T-helper 9 cell (primary cell): ENCODE results near the gene HSPE1.
A peak's percentile ranks its signal among the peaks of the same experiment; 100 is the strongest.
"Not testable (repeated sequence)": the region's sequence is repeated elsewhere in the genome, so short reads cannot be mapped to it uniquely, and the experiment has no call there.

Experiments used
- DNase-seq: peaks from one replicate; pipeline ENCODE4 v3.0.0-alpha.2; 2020
- total RNA-seq, 2 donors: gene quantifications; one replicate each; lab custom pipeline; 2026; lab: John Stamatoyannopoulos, UW

The HSPE1 gene
- 14.5 to 20.8 reads per million in 2 donors for total RNA-seq

GRCh38 chr2:197499594-197500502 is at the start of gene HSPE1, which contains the start of gene HSPD1:
Gene HSPE1, plus strand, starts transcription at chr2:197500379. Its CDS starts 58 bp downstream, at chr2:197500437.
Gene HSPD1, minus strand, starts transcription at chr2:197499840. Its CDS starts 992 bp downstream, at chr2:197498848.
- peak; percentile 93 for DNase-seq

- DNase-seq, result no peak
Measured at GRCh38 chr2:197450465-197450864, 49.7 kb upstream of the HSPE1 start.

- not testable (repeated sequence) for DNase-seq
Measured at GRCh38 chr2:197450935-197451358, 49.2 kb upstream of the HSPE1 start.

- DNase-seq, result no peak
Measured at GRCh38 chr2:197452754-197453122, 47.4 kb upstream of the HSPE1 start.

GRCh38 chr2:197453123-197453913 is 46.9 kb upstream of the HSPE1 start, which contains the start of gene COQ10B:
Gene COQ10B, plus strand, starts transcription at chr2:197453552. Its CDS starts 9 bp downstream, at chr2:197453561.
- peak; percentile 96 for DNase-seq

GRCh38 chr2:197453914-197454398 is 46.2 kb upstream of the HSPE1 start:
- no peak for DNase-seq

GRCh38 chr2:197454923-197455322 is 45.3 kb upstream of the HSPE1 start:
- no peak for DNase-seq

- DNase-seq, result no peak
Measured at GRCh38 chr2:197455428-197455827, 44.8 kb upstream of the HSPE1 start.

- DNase-seq, result no peak
Measured at GRCh38 chr2:197460649-197461048, 39.5 kb upstream of the HSPE1 start.

- DNase-seq, result no peak
Measured at GRCh38 chr2:197461057-197461456, 39.1 kb upstream of the HSPE1 start.

GRCh38 chr2:197464175-197464574 is 36.0 kb upstream of the HSPE1 start:
- no peak for DNase-seq

GRCh38 chr2:197472166-197472565 is 28.0 kb upstream of the HSPE1 start:
- no peak for DNase-seq

GRCh38 chr2:197477797-197478196 is 22.4 kb upstream of the HSPE1 start:
- DNase-seq, result no peak

- DNase-seq, result no peak
Measured at GRCh38 chr2:197480165-197481036, 19.8 kb upstream of the HSPE1 start.

- DNase-seq, result not testable (repeated sequence)
Measured at GRCh38 chr2:197484248-197484647, 15.9 kb upstream of the HSPE1 start.

- DNase-seq, result no peak
Measured at GRCh38 chr2:197486175-197486574, 14.0 kb upstream of the HSPE1 start.

GRCh38 chr2:197487385-197487784 is 12.8 kb upstream of the HSPE1 start:
- DNase-seq, result no peak

GRCh38 chr2:197495433-197496134 is 4.6 kb upstream of the HSPE1 start:
- no peak for DNase-seq

GRCh38 chr2:197496695-197497094 is 3.5 kb upstream of the HSPE1 start:
- DNase-seq, result no peak

- no peak for DNase-seq
Measured at GRCh38 chr2:197497326-197497725, 2.9 kb upstream of the HSPE1 start.

GRCh38 chr2:197498235-197498936 is 1.8 kb upstream of the HSPE1 start:
- DNase-seq, result no peak
